Activated CD8-positive, alpha-beta memory T cell treated with anti-CD3 and anti-CD28 coated beads, Interleukin-2, amount 50 U/mL, for 24 hours (primary cell): Measurements from ENCODE around the gene TCF4.

ENCODE experiments used
- DNase-seq: peaks from one replicate; pipeline ENCODE4 v3.0.0-alpha.2; 2020; ENCODE audit errors: extremely low read depth

Gene TCF4

GRCh38 chr18:55351241-55351691, 236.7 kb downstream of the TCF4 start:
- no peak for DNase-seq

GRCh38 chr18:55349685-55350084, 238.3 kb downstream of the TCF4 start:
- DNase-seq: no peak

GRCh38 chr18:55346961-55347740, 240.8 kb downstream of the TCF4 start:
- DNase-seq: no peak

GRCh38 chr18:55346387-55346786, 241.6 kb downstream of the TCF4 start:
- no peak for DNase-seq

- DNase-seq: no peak
Measured at GRCh38 chr18:55345103-55345950, 242.7 kb downstream of the TCF4 start.

GRCh38 chr18:55343396-55344073, 244.5 kb downstream of the TCF4 start:
- DNase-seq: no peak

- no peak for DNase-seq
Measured at GRCh38 chr18:55340998-55341397, 247.0 kb downstream of the TCF4 start.

GRCh38 chr18:55339990-55340389, 248.0 kb downstream of the TCF4 start:
- no peak for DNase-seq

- DNase-seq: no peak
Measured at GRCh38 chr18:55338978-55339650, 248.9 kb downstream of the TCF4 start.

GRCh38 chr18:55337908-55338521, 250.0 kb downstream of the TCF4 start:
- no peak for DNase-seq

- no peak for DNase-seq
Measured at GRCh38 chr18:55337138-55337537, 250.9 kb downstream of the TCF4 start.

- DNase-seq: no peak
Measured at GRCh38 chr18:55336438-55337100, 251.4 kb downstream of the TCF4 start.

- no peak for DNase-seq
Measured at GRCh38 chr18:55334875-55335274, 253.1 kb downstream of the TCF4 start.

- no peak for DNase-seq
Measured at GRCh38 chr18:55331301-55331700, 256.7 kb downstream of the TCF4 start.

GRCh38 chr18:55328301-55328700, 259.7 kb downstream of the TCF4 start:
- DNase-seq: no peak

- DNase-seq: no peak
Measured at GRCh38 chr18:55327454-55327853, 260.5 kb downstream of the TCF4 start.

GRCh38 chr18:55326134-55326533, 261.9 kb downstream of the TCF4 start:
- DNase-seq: no peak

- no peak for DNase-seq
Measured at GRCh38 chr18:55324166-55324565, 263.8 kb downstream of the TCF4 start.

- DNase-seq: no peak
Measured at GRCh38 chr18:55323051-55323994, 264.7 kb downstream of the TCF4 start.
